GM12873 (cell line): ENCODE data around the gene SLC4A9.

ENCODE experiments used
- TF ChIP-seq, protein P1 (sequence below): IDR thresholded peaks from 2 replicates; pipeline ENCODE4 v1.5.1; 2012; ENCODE audit warnings: low read depth, mild to moderate bottlenecking, moderate library complexity, low read length, control low read depth; ENCODE audit not compliant: insufficient read depth; ENCODE audit errors: missing control alignments

SLC4A9 gene

DNA sequence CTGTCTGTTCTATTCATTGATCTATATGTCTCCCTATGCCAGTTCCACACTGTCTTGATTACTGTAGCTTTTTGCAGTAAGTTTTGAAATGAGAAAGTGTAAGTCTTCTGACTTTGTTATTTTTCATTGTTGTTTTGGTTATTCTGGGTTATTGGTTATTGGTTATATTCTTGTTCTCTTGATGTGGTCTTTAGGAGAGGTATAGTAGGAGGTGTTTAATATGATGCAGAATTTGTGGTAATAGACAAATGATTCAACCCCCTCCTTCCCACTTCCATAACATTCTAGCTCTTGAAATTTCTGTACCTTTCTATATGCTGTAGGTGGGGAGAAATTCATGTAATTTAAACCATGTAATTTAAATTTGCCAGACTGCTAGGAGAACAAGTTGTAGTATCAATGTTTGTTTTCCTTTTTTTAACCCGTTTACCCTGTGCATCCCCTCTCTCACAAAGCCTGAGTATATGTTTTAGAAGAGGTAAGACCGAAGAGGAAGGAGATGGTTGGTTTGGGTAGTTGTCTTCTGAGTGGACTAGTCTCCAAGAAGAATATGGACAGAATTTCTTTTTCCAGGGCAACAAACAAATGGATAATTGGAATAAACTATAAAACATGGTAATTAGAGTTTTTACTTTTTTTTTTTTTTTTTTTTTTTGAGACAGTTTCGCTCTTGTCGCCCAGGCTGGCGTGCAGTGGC lies 60.8 kb downstream of the SLC4A9 start:
- TF ChIP-seq, protein P1, sequence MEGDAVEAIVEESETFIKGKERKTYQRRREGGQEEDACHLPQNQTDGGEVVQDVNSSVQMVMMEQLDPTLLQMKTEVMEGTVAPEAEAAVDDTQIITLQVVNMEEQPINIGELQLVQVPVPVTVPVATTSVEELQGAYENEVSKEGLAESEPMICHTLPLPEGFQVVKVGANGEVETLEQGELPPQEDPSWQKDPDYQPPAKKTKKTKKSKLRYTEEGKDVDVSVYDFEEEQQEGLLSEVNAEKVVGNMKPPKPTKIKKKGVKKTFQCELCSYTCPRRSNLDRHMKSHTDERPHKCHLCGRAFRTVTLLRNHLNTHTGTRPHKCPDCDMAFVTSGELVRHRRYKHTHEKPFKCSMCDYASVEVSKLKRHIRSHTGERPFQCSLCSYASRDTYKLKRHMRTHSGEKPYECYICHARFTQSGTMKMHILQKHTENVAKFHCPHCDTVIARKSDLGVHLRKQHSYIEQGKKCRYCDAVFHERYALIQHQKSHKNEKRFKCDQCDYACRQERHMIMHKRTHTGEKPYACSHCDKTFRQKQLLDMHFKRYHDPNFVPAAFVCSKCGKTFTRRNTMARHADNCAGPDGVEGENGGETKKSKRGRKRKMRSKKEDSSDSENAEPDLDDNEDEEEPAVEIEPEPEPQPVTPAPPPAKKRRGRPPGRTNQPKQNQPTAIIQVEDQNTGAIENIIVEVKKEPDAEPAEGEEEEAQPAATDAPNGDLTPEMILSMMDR: no peak

DNA sequence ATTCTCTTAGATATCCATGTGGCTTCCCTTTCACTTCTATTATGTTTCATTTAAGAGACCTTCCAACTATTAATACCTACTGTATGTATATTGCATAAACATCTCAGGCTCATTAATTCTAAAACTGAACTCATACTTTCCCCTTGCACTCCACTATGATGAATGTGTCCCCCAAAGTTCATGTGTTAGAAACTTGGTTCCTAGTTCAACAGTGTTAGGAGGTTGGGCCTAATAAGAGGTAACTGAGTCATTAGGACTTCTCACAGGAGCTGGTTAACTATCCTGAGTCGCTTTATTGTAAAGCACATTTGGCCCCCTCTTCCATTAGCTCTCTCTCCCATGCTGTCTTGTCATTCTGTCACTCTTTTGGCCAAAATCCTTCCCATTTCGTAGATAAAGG lies 63.6 kb downstream of the SLC4A9 start:
- TF ChIP-seq, protein P1: no peak

DNA sequence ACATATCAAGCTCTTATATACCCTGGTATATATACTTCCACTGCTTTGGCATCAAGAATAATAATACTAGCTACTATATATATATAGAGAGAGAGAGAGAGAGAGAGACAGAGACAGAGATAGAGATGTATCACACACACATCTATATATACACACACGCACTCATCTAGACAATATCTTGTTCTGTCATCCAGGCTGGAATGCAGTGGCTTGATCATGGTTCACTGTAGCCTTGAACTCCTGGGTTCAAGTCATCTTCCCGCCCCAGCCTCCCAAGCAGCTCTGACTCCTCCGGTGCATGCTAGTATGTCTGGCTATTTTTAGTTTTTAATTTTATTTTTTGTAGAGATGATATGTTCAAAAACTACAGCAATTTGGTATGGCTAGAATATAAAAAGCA lies 64.1 kb downstream of the SLC4A9 start:
- TF ChIP-seq, protein P1: no peak
